HG02981 (cell line): ENCODE measurements around the gene TBC1D7.

Experiments
- ATAC-seq: cut with Tn5 transposase; IDR thresholded peaks from one replicate; pipeline ENCODE4 v1.9.1; 2021; ENCODE audit warnings: mild to moderate bottlenecking, moderate library complexity; ENCODE audit not compliant: unreplicated experiment

The TBC1D7 gene

GRCh38 chr6:13296536-13296997 lies 31.8 kb downstream of the TBC1D7 start:
- ATAC-seq, result no peak

GRCh38 chr6:13295576-13295975 lies 32.8 kb downstream of the TBC1D7 start:
- ATAC-seq, result no peak

- no peak for ATAC-seq
Observed at GRCh38 chr6:13294499-13295069, 33.8 kb downstream of the TBC1D7 start.

GRCh38 chr6:13292774-13293173 lies 35.6 kb downstream of the TBC1D7 start:
- no peak for ATAC-seq

- ATAC-seq, result no peak
Observed at GRCh38 chr6:13290335-13290734, 38.0 kb downstream of the TBC1D7 start.

- no peak for ATAC-seq
Observed at GRCh38 chr6:13289789-13290318, 38.5 kb downstream of the TBC1D7 start.

GRCh38 chr6:13288969-13289391 lies 39.4 kb downstream of the TBC1D7 start:
- ATAC-seq, result no peak

- no peak for ATAC-seq
Observed at GRCh38 chr6:13288481-13288880, 39.9 kb downstream of the TBC1D7 start.

- no peak for ATAC-seq
Observed at GRCh38 chr6:13287104-13287503, 41.2 kb downstream of the TBC1D7 start.

GRCh38 chr6:13286181-13286580 lies 42.2 kb downstream of the TBC1D7 start:
- ATAC-seq, result peak; percentile 50

GRCh38 chr6:13285705-13286104 lies 42.6 kb downstream of the TBC1D7 start:
- no peak for ATAC-seq

- ATAC-seq, result no peak
Observed at GRCh38 chr6:13284646-13285045, 43.7 kb downstream of the TBC1D7 start.

GRCh38 chr6:13283331-13283730 lies 45.0 kb downstream of the TBC1D7 start:
- no peak for ATAC-seq

GRCh38 chr6:13282393-13283069 lies 45.8 kb downstream of the TBC1D7 start:
- no peak for ATAC-seq

GRCh38 chr6:13281686-13282085 lies 46.7 kb downstream of the TBC1D7 start:
- ATAC-seq, result no peak

- ATAC-seq, result no peak
Observed at GRCh38 chr6:13280254-13280653, 48.1 kb downstream of the TBC1D7 start.

GRCh38 chr6:13278991-13279390 lies 49.3 kb downstream of the TBC1D7 start:
- ATAC-seq, result no peak

- ATAC-seq, result no peak
Observed at GRCh38 chr6:13278164-13278563, 50.2 kb downstream of the TBC1D7 start.

- ATAC-seq, result no peak
Observed at GRCh38 chr6:13277231-13277630, 51.1 kb downstream of the TBC1D7 start.

- no peak for ATAC-seq
Observed at GRCh38 chr6:13275435-13275989, 52.8 kb downstream of the TBC1D7 start.

- ATAC-seq, result no peak
Observed at GRCh38 chr6:13274707-13275434, 53.5 kb downstream of the TBC1D7 start.
